Renal pelvis (tissue), 12 donors: ENCODE measurements around the gene HDLBP. TPM values are rescaled to one million over a fixed set of nuclear protein-coding genes. Genes with fewer than 3 reads are reported as not detected.

Source experiments
- DNase-seq: peaks from one replicate; pipeline ENCODE4 v3.0.0-alpha.2; 2013
- long read RNA-seq, 16 experiments: transcript quantifications; one replicate each; lab custom pipeline, GENCODE V29; 2026
- polyA plus RNA-seq, 3 donors: library from polyadenylated mRNA; unstranded; fragments of 120-200 nt; gene quantifications; one replicate each; pipeline ENCODE4 v1.2.1, GENCODE V29; 2013; ENCODE audit not compliant: insufficient read length in 3 of 3

Gene HDLBP, protein sequence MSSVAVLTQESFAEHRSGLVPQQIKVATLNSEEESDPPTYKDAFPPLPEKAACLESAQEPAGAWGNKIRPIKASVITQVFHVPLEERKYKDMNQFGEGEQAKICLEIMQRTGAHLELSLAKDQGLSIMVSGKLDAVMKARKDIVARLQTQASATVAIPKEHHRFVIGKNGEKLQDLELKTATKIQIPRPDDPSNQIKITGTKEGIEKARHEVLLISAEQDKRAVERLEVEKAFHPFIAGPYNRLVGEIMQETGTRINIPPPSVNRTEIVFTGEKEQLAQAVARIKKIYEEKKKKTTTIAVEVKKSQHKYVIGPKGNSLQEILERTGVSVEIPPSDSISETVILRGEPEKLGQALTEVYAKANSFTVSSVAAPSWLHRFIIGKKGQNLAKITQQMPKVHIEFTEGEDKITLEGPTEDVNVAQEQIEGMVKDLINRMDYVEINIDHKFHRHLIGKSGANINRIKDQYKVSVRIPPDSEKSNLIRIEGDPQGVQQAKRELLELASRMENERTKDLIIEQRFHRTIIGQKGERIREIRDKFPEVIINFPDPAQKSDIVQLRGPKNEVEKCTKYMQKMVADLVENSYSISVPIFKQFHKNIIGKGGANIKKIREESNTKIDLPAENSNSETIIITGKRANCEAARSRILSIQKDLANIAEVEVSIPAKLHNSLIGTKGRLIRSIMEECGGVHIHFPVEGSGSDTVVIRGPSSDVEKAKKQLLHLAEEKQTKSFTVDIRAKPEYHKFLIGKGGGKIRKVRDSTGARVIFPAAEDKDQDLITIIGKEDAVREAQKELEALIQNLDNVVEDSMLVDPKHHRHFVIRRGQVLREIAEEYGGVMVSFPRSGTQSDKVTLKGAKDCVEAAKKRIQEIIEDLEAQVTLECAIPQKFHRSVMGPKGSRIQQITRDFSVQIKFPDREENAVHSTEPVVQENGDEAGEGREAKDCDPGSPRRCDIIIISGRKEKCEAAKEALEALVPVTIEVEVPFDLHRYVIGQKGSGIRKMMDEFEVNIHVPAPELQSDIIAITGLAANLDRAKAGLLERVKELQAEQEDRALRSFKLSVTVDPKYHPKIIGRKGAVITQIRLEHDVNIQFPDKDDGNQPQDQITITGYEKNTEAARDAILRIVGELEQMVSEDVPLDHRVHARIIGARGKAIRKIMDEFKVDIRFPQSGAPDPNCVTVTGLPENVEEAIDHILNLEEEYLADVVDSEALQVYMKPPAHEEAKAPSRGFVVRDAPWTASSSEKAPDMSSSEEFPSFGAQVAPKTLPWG (N-terminal part only)
- polyA plus RNA-seq = 100 to 1,000 TPM; 396 to 409 (median 405) TPM
- long read RNA-seq, donor 1, full-length matches to known transcripts = 21 of 472 reads
- long read RNA-seq, donor 1, partial matches to known transcripts = 343 of 472 reads
- long read RNA-seq, donor 1, other reads (novel, unspliced or antisense) = 108 of 472 reads
- long read RNA-seq, donor 2, full-length matches to known transcripts = 28 of 636 reads
- long read RNA-seq, donor 2, partial matches to known transcripts = 596 of 636 reads
- long read RNA-seq, donor 2, other reads (novel, unspliced or antisense) = 12 of 636 reads
- long read RNA-seq, donor 3, full-length matches to known transcripts = 17 of 497 reads
- long read RNA-seq, donor 3, partial matches to known transcripts = 367 of 497 reads
- long read RNA-seq, donor 3, other reads (novel, unspliced or antisense) = 113 of 497 reads
- long read RNA-seq, donor 4, full-length matches to known transcripts = 15 of 316 reads
- long read RNA-seq, donor 4, partial matches to known transcripts = 226 of 316 reads
- long read RNA-seq, donor 4, other reads (novel, unspliced or antisense) = 75 of 316 reads
- long read RNA-seq, donor 5, transcript HDLBP-245 (2 exons, 356 nt) = major isoform, 8 of 359 reads
- long read RNA-seq, donor 5, partial matches to known transcripts = 294 of 359 reads
- long read RNA-seq, donor 5, other reads (novel, unspliced or antisense) = 53 of 359 reads
- long read RNA-seq, donor 6, full-length matches to known transcripts = 21 of 617 reads
- long read RNA-seq, donor 6, partial matches to known transcripts = 579 of 617 reads
- long read RNA-seq, donor 6, other reads (novel, unspliced or antisense) = 17 of 617 reads
- long read RNA-seq, donor 7, full-length matches to known transcripts = 34 of 453 reads
- long read RNA-seq, donor 7, partial matches to known transcripts = 413 of 453 reads
- long read RNA-seq, donor 7, other reads (novel, unspliced or antisense) = 6 of 453 reads
- long read RNA-seq, donor 8, full-length matches to known transcripts = 6 of 84 reads
- long read RNA-seq, donor 8, partial matches to known transcripts = 78 of 84 reads
- long read RNA-seq, donor 8, other reads (novel, unspliced or antisense) = 0 of 84 reads
- long read RNA-seq, donor 9, full-length matches to known transcripts = 16 of 539 reads
- long read RNA-seq, donor 9, partial matches to known transcripts = 518 of 539 reads
- long read RNA-seq, donor 9, other reads (novel, unspliced or antisense) = 5 of 539 reads
- long read RNA-seq, donor 10, full-length matches to known transcripts = 14 of 250 reads
- long read RNA-seq, donor 10, partial matches to known transcripts = 236 of 250 reads
- long read RNA-seq, donor 10, other reads (novel, unspliced or antisense) = 0 of 250 reads
- long read RNA-seq, donor 11, full-length matches to known transcripts = 14 of 271 reads
- long read RNA-seq, donor 11, partial matches to known transcripts = 252 of 271 reads
- long read RNA-seq, donor 11, other reads (novel, unspliced or antisense) = 5 of 271 reads
- long read RNA-seq, donor 12, full-length matches to known transcripts = 19 of 709 reads
- long read RNA-seq, donor 12, partial matches to known transcripts = 665 of 709 reads
- long read RNA-seq, donor 12, other reads (novel, unspliced or antisense) = 25 of 709 reads
- long read RNA-seq, donor 13, full-length matches to known transcripts = 22 of 273 reads
- long read RNA-seq, donor 13, partial matches to known transcripts = 210 of 273 reads
- long read RNA-seq, donor 13, other reads (novel, unspliced or antisense) = 41 of 273 reads
- long read RNA-seq, donor 14 = 0 reads
- long read RNA-seq, donor 15, full-length matches to known transcripts = 32 of 765 reads
- long read RNA-seq, donor 15, partial matches to known transcripts = 719 of 765 reads
- long read RNA-seq, donor 15, other reads (novel, unspliced or antisense) = 14 of 765 reads
- long read RNA-seq, donor 16, full-length matches to known transcripts = 30 of 231 reads
- long read RNA-seq, donor 16, partial matches to known transcripts = 201 of 231 reads
- long read RNA-seq, donor 16, other reads (novel, unspliced or antisense) = 0 of 231 reads

DNA sequence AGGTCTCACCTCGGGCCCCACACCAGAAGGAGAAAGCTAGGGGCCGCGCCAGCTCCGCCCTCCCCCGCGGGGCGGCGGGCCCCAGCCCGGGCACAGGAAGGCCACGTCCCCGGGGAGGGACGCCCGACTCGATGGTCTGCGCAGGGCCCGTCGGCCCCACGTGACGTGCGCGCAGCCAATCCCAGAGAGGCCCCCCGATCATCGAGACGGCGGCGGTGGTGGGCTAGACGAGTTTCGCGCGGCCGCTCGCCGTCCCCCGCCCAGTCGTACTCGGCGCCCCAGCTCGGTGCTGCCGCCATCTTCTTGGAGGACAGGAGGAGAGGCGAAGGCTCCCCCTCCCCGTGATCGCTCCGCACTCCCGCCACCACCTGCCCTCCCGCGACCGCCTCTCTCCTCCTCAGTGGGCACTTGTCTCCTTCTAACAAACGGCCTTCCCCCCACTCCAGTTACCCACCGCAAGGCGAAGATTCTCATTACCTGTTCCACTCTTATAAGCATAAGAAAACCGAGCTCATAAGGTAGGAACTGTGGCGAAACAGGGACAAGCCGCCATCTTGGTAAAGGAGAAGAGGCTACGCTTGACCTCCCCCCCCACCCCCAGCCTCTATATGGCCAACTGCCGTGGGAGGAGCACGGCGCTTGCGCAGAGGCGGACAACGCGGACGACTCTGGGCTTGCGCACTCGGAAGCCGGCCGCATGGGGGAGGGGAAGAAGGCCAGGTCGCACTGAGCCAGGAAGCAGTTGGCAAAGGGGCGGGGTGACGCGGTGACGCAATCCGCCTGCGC lies at the start of gene HDLBP:
TSS of gene HDLBP (minus strand) at position 580 of the 786 bp plus-strand sequence. CDS start 48,803 bp downstream, outside the sequence.
- DNase-seq = peak; percentile 100

DNA sequence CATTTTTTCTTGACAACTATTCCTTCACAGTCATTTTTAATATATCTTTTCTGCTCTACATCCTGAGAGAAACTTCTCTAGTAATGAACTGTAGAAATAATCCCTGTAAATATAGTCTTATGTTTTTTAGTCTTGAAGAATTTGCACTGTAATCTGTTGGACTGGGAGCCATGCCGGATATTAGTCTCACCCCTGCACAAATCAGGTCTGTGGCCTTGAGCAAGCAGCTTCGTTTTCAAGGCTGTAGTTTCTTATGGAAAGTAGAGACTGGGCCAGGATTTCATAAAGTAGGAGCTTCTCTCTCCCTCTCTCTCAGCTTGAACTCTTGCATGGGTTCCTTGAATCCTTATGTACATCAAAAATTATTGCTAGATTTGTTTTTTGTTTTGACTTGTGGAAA lies 49.3 kb upstream of the HDLBP start:
- no peak for DNase-seq

DNA sequence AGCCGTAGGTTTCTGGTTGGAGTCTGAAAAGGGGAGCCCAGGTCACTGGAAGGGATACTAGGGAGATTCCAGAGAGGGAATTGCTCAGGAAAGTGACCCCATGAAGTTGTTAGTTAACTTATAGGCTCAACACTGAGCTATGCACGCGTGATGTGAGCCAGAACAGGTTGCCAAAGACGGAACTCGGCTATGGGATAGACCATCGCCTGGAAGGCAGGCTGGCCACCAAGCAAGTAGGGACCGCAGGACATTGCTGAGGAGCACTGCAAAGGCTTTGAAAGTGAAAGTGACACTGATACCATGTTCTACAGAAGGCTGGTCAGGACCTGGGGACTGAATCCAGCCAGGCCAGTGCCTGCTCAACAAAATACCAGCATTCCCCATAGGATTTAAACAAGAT lies 48.0 kb upstream of the HDLBP start:
- no peak for DNase-seq

DNA sequence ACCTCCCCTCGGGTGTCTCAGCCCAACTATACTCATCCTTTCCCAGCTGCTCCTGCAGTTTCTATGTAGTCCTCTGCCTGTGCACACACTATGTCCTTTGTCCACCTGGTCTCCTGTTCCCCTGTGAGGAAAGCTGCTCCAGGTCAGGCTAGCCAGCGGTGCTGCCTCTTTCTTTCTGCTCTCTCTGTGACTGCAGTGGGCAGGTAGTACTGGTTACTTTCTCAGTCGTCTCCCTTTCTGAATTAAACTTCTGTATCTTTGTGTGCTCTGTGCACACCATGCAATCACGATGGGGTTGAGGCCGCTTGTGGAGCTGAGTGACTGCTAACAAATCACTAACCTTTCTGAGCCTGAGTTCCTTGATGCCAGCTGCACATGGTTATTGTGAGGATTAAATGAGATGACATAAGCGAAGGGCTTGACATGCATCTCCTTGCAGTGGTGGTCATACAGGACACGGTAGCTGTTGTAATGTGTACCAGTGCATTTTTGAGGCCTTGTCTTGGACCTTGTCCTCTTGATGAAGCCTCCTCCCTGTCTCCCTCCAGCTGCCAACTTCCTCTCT lies 44.1 kb upstream of the HDLBP start:
- no peak for DNase-seq

DNA sequence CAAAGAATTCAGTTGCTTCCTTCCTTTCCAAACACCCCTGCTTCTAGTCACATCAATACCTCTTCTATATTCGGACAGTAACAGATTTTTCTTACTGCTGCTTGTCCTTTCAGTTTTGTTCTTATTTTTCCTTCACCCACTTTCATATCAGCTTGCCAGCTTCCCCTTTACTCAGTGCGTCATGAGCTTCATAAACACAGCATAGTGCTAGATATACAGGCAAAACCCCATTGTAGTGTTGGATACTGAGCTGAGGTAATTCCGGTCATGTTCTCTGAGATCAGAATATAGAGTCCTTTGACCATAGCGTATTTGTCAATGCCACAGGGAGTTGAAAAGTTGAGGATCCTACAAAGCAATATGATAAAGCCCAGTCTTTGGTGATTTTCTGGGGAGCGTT lies 43.0 kb upstream of the HDLBP start:
- DNase-seq = no peak

DNA sequence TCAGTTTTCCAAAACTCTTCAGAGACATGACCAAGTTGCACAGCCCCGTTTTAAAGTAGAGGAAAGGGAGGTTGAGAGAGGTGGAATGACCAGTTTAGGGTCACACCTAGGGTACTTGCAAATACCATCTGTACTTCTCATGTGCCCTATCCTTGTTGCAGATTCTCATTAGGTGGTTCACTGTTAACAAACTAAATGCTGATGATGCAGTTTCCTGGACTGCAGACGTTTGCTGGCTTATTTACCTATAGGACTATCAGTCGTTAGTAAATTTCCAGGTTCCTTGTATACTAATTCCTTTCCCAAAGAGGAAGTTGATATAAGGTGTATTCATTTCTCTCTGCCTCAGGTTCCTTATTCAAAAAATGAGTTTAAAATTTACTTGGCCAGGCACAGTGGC lies 42.1 kb upstream of the HDLBP start:
- no peak for DNase-seq

DNA sequence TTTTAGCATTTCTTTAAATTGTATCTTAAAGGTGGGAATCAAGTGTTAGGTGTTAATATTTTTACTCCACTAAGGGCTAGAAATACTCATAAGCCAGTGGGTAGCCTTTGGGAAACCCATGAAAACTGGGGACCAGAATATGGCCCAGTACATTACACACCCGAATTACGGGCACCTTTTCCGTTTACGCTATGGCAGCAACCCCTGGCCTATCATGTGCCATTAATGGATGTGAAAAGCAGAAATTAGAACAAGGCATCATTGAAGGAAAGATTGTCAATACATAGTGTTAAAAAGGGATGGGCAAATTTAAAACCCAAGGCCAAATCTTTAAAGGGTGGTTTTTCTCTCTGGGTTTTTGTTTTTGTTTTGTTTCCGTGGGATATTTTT lies 41.4 kb upstream of the HDLBP start:
- DNase-seq = no peak

DNA sequence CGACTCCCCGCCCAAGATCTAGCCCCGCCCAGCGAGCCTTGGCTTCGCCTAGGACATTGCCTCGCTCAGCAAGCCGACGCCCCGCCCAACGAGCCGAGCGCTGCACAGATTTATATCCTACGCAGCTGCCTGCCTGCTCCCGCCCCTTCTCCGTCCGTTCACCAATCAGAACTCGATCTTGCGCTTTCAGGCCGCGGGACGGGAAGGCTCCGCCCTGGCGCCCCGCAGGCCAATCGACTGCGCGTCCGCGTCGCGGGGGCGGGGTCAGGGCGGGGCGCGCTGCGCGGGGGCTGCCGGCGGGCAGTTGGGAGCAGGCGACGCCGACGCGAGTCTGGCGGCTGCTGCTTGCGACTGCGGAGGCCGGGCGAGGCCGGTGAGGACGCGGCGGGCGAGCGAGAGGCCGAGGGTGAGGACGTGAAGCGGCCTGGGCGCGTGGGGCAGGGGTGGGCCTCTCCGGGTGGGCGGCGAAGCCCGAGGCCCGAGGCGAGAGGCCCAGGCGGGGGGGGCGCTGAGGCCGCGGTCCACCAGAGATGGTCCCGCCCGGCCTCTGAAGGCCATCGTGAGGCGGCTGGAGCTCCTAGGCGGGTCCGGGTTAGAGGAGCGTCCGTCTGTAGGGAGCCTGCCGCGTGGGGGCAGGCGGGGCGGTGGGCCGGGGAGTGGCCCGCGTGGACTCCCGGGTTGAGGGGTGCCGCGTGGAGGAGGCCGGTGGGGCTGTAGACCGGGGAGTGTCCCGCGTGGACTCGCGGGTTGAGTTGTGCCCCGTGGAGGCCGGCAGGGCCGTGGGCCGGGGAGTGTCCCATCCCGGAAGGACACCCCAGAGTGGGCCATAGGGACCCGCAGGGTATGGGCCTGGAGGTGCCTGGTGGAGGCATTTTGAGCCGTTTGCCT lies 40.8 kb upstream of the HDLBP start, which contains the start of gene FARP2:
TSS of gene FARP2 (plus strand) at position 303 of the 888 bp plus-strand sequence. CDS start 16,823 bp downstream, outside the sequence.
- DNase-seq = peak; percentile 98

DNA sequence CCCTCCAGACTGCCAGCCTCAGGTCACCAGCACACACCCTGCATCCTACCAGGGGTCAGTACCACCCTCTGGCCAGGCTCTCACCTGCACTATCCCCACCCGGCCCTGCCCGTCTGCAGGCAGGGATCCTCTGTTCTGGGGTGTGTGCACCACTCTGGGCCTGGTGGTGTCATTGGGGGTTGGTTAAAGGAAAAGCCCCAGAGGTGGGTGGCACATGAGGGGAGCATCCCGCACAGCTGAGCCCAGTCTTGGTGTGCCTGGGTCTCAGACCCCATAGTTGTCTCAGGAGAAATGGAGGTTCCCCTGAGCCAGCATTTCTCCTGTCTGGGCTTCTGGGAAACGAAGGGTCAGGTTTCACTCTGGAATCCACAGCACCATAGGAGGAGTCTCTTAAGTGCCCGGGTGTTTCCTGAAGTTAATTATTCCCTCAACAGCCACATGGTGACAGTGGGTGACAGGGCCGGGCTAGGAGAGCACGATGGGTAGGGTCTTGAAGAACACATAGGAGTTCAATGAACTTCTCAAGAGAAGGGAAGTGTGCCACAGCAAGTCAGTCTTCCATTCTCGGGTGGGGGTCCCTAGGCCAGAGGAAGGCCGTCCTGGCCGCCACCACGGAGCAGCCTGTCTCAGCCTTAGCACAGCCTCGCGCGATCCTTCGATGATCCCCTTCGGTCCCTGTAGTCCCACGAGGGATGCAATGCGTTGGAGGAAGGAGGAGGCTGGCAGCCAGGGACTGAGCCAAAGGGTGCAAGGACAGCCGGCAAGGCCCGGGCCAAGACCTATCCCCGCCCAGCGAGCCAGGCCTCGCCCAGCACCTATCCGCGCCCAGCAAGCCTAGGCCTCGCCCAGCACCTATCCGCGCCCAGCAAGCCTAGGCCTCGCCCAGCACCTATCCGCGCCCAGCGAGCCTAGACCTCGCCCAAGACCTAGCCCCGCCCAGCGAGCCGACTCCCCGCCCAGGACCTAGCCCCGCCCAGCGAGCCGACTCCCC lies 39.5 kb upstream of the HDLBP start:
- DNase-seq = no peak

DNA sequence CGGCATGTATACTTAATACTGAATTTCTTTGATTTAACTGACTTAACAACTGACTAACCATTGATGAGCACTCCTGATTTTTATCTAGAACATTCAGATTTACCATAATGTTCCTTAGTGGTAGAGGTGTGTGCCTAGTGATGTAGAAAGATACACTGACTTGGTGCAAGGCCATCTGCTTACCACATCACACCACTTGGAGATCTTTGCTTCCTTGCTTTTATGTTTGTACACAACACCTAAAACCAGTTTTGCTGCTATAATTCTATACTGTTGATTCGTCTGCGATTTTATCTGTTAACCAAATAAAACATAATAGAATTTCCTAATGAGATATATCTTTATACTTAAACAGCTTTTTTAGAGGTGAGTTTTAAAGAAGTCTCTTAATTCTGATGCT lies 36.8 kb upstream of the HDLBP start:
- DNase-seq = no peak

DNA sequence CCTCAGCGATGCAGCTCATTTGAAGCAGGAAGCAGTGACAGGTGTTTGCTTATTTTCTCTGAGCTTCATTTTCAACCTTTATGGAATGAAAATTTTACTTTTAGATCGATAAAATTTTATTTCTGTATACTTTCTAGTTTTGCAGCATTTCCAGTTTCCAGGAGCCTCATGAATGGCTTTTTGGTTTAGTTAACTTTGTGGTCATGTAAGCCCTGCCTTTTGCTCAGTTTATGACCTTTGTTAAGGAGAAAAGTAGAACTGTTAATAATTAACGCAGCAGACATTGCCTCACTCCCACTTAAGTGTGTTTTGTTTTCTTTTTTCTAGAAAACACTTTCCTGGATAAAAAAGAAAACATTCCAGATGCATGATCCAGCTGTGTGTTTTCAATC lies 36.2 kb upstream of the HDLBP start:
- no peak for DNase-seq

DNA sequence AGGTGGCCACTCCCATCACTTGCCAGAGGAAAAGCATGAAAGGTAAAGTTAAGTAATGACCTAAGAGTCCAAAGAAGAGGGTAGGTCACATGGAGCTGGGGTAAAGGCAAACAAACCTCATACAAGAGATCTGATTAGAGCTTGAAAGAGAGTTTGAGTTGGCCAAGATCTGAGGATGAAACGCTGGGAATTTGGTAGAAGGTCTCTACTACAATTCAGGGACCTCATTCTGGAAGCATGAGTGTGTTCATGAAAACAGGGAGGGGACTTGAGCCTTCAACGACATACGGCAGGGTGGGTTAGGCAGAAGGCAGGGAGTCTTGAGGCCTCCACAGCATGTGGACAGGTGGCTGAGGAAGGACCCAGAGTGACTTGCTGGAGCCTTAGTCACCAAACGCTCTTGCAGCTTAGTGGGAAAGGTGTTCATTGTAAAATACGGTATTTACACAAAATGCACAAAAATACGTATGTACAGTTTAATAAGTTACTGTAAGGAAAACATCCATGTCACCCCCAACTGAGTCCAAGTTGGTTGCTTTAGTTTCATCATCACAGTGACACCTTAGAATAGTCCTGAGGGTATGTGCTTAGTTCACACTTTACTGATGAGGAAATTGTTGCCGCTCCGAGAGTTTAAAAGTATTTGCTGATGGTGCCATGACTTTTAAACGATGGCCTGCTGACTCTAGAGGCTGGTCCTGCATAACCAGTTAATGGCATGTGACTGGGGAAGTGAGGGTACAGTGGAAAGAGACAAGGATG lies 35.6 kb upstream of the HDLBP start:
- DNase-seq = no peak

DNA sequence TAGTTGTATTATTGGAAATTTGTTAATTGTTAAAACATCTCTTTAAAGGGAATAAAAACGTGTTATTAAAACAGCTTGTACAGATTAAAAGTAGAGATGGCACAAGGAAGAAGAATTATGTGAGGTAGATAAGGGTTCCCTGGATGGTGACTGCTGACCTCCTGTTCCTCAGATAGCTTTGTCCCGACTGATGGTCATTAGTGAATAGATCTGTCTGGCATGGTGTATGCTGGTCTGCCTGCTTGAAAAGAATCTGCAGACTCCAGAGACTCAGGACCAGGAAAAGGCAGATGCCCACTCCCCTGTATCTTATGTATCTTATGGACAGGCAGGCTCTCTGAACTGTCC lies 35.0 kb upstream of the HDLBP start:
- no peak for DNase-seq
